ENCODE results near the gene STPG3. TPM values are rescaled to one million over a fixed set of nuclear protein-coding genes. Genes with fewer than 3 reads are reported as not detected.

Gene STPG3
- total RNA-seq, 1 donor from 2014 or later = not detected

GRCh38 chr9:137215196-137215986, 35.7 kb upstream of the STPG3 start:
- H3K27ac ChIP-seq = no peak overlapping the region
- DNase-seq (ENCODE audit: extremely low spot score in 2 of 2) = no peak
- intact Hi-C loops (cut with DNase I) = no loop called here
- H3K36me3 ChIP-seq = no peaks in the 10 kb centered on the region
- H3K4me1 ChIP-seq = peaks cover 15% of the 10 kb centered on the region
- no peaks in the 10 kb centered on the region for H3K9me3 ChIP-seq
- no peaks in the 10 kb centered on the region for H3K27me3 ChIP-seq
- TF ChIP-seq POLR2A (IDR thresholded peaks at IDR 0.05) (no peak), POLR2AphosphoS5 (IDR thresholded peaks at IDR 0.05; ENCODE audit: insufficient read depth in 1 of 2, low read depth in 1 of 2) (no peak)
- TF ChIP-seq, protein P1, sequence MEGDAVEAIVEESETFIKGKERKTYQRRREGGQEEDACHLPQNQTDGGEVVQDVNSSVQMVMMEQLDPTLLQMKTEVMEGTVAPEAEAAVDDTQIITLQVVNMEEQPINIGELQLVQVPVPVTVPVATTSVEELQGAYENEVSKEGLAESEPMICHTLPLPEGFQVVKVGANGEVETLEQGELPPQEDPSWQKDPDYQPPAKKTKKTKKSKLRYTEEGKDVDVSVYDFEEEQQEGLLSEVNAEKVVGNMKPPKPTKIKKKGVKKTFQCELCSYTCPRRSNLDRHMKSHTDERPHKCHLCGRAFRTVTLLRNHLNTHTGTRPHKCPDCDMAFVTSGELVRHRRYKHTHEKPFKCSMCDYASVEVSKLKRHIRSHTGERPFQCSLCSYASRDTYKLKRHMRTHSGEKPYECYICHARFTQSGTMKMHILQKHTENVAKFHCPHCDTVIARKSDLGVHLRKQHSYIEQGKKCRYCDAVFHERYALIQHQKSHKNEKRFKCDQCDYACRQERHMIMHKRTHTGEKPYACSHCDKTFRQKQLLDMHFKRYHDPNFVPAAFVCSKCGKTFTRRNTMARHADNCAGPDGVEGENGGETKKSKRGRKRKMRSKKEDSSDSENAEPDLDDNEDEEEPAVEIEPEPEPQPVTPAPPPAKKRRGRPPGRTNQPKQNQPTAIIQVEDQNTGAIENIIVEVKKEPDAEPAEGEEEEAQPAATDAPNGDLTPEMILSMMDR (IDR thresholded peaks at IDR 0.05) = no peak
- H3K4me3 ChIP-seq = no peak overlapping the region

GRCh38 chr9:137216188-137216965, 34.7 kb upstream of the STPG3 start:
- Histone ChIP-seq H3K27ac (no peak overlapping the region), H3K36me3 (no peaks in the 10 kb centered on the region), H3K4me3 (no peak overlapping the region), H3K9me3 (no peaks in the 10 kb centered on the region), H3K27me3 (no peaks in the 10 kb centered on the region), H3K4me1 (peaks cover 20% of the 10 kb centered on the region)
- intact Hi-C loops (cut with DNase I) = no loop called here
- DNase-seq (ENCODE audit: extremely low spot score in 2 of 2) = no peak
- TF ChIP-seq POLR2A (IDR thresholded peaks at IDR 0.05) (no peak), POLR2AphosphoS5 (IDR thresholded peaks at IDR 0.05; ENCODE audit: insufficient read depth in 1 of 2, low read depth in 1 of 2) (no peak)
- TF ChIP-seq, protein P1 (IDR thresholded peaks at IDR 0.05) = no peak

GRCh38 chr9:137217276-137218211, 33.5 kb upstream of the STPG3 start:
- Histone ChIP-seq H3K9me3 (no peaks in the 10 kb centered on the region), H3K36me3 (no peaks in the 10 kb centered on the region), H3K27ac (peak overlapping the region; percentile 48), H3K4me3 (peak overlapping the region in 1 of 2 donors; percentile 35), H3K27me3 (no peaks in the 10 kb centered on the region), H3K4me1 (peaks cover 28% of the 10 kb centered on the region)
- intact Hi-C loops (cut with DNase I) = no loop called here
- DNase-seq (ENCODE audit: extremely low spot score in 2 of 2) = no peak
- TF ChIP-seq POLR2AphosphoS5 (IDR thresholded peaks at IDR 0.05; ENCODE audit: insufficient read depth in 1 of 2, low read depth in 1 of 2) = peak; percentile 54 to 56
- TF ChIP-seq, protein P1 (IDR thresholded peaks at IDR 0.05) = no peak

- intact Hi-C loops (cut with DNase I) = no loop called here
- TF ChIP-seq, protein P1 (IDR thresholded peaks at IDR 0.05) = no peak
- TF ChIP-seq POLR2AphosphoS5 (IDR thresholded peaks at IDR 0.05; ENCODE audit: insufficient read depth in 1 of 2, low read depth in 1 of 2) (no peak), POLR2A (IDR thresholded peaks at IDR 0.05) (no peak)
- Histone ChIP-seq H3K27ac (no peak overlapping the region), H3K4me3 (peak overlapping the region in 1 of 2 donors; percentile 35), H3K27me3 (no peaks in the 10 kb centered on the region), H3K9me3 (no peaks in the 10 kb centered on the region), H3K4me1 (peaks cover 34% of the 10 kb centered on the region), H3K36me3 (no peaks in the 10 kb centered on the region)
- DNase-seq (ENCODE audit: extremely low spot score in 2 of 2) = no peak
Observed at GRCh38 chr9:137218212-137218753, 32.8 kb upstream of the STPG3 start.

Data from vagina (tissue), 2 donors.